Measurements from ENCODE around the gene ESAM. TPM values are rescaled to one million over a fixed set of nuclear protein-coding genes. Genes with fewer than 3 reads are reported as not detected.

The ESAM gene
- total RNA-seq, 4 donors from 2014 or later, result 18.7 to 91.6 (median 47.7) TPM

- H3K36me3 ChIP-seq, result no peaks in the 10 kb centered on the region
- H3K27ac ChIP-seq, result peak overlapping the region in 1 of 2 donors; percentile 36
- intact Hi-C loops (cut with DNase I; ENCODE audit: low total_unique reads), result no loop called here
- H3K9me3 ChIP-seq, result no peaks in the 10 kb centered on the region
- no peaks in the 10 kb centered on the region for H3K4me1 ChIP-seq
- DNase-seq, result peak in 1 of 2 donors; percentile 57
- no peak overlapping the region for H3K4me3 ChIP-seq
- TF ChIP-seq CTCF (IDR thresholded peaks at IDR 0.05) (no peak), POLR2A (IDR thresholded peaks at IDR 0.05) (no peak)
- H3K27me3 ChIP-seq, result peaks cover 6 to 24% of the 10 kb centered on the region in 2 donors
These were observed 13.4 kb downstream of the ESAM start for GRCh38 chr11:124748481-124749343.

GRCh38 chr11:124748100-124748418 lies 14.0 kb downstream of the ESAM start:
- H3K4me3 ChIP-seq, result no peak overlapping the region
- H3K27ac ChIP-seq, result no peak overlapping the region
- TF ChIP-seq POLR2A (IDR thresholded peaks at IDR 0.05) (no peak), CTCF (IDR thresholded peaks at IDR 0.05) (no peak)
- DNase-seq, result no peak
- intact Hi-C loops (cut with DNase I; ENCODE audit: low total_unique reads), result no loop called here
- H3K27me3 ChIP-seq, result peaks cover 6 to 24% of the 10 kb centered on the region in 2 donors
- no peaks in the 10 kb centered on the region for H3K9me3 ChIP-seq
- no peaks in the 10 kb centered on the region for H3K4me1 ChIP-seq
- no peaks in the 10 kb centered on the region for H3K36me3 ChIP-seq

GRCh38 chr11:124747406-124748099 lies 14.5 kb downstream of the ESAM start:
- Histone ChIP-seq H3K27ac (no peak overlapping the region), H3K4me1 (no peaks in the 10 kb centered on the region), H3K9me3 (no peaks in the 10 kb centered on the region), H3K4me3 (no peak overlapping the region), H3K36me3 (no peaks in the 10 kb centered on the region), H3K27me3 (peaks cover 6 to 24% of the 10 kb centered on the region in 2 donors)
- intact Hi-C loops (cut with DNase I; ENCODE audit: low total_unique reads), result no loop called here
- no peak for TF ChIP-seq CTCF (IDR thresholded peaks at IDR 0.05)
- no peak for TF ChIP-seq POLR2A (IDR thresholded peaks at IDR 0.05)
- DNase-seq, result no peak

DNA sequence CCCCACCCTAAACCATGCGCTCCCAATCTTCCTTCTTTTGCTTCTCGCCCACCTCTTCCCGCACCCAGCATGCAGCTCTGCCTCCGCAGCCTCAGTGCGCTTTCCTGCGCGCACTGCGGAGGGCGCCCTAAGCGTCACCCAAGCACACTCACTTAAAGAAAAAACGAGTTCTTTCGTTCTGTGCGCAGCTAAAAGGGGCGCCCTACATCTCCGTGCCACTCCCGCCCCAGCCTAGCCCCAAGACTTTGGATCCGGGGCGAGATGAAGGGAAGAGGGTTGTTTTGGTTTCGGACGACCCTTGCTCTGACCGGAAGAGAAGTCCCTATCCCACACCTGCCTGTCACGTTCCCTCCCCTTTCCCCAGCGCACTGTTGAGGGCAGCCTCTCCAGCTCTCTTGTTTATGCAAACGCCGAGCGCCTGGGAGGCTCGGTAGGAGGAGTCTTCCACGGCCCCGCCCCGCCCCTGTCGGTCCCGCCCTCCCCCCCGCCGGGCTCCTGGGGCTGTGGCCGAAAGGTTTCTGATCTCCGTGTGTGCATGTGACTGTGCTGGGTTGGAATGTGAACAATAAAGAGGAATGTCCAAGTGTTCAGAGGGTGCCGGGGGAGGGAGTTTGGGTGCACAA lies 15.4 kb downstream of the ESAM start:
- H3K27ac ChIP-seq, result peak overlapping the region in 1 of 2 donors; percentile 32
- TF ChIP-seq POLR2A (IDR thresholded peaks at IDR 0.05), result peak; percentile 49 to 52
- TF ChIP-seq CTCF (IDR thresholded peaks at IDR 0.05), result peak in 2 of 4 experiments; percentile 13 to 24
- intact Hi-C loops (cut with DNase I; ENCODE audit: low total_unique reads), result no loop called here
- H3K4me3 ChIP-seq, result peak overlapping the region; percentile 11 to 33
- H3K27me3 ChIP-seq, result peaks cover 6 to 24% of the 10 kb centered on the region in 2 donors
- no peaks in the 10 kb centered on the region for H3K4me1 ChIP-seq
- no peaks in the 10 kb centered on the region for H3K36me3 ChIP-seq
- peak in 1 of 2 donors; percentile 47 for DNase-seq
- H3K9me3 ChIP-seq, result no peaks in the 10 kb centered on the region
